ENCODE results near the gene CACNA1E.
"Not testable (repeated sequence)": the region's sequence is repeated elsewhere in the genome, so short reads cannot be mapped to it uniquely, and the experiment has no call there.

The CACNA1E gene

GRCh38 chr1:181846681-181847080 is 363.4 kb downstream of the CACNA1E start:
- H3K4me3 ChIP-seq = no peak overlapping the region
- H3K4me2 ChIP-seq = no peak overlapping the region
- no peaks in the 10 kb centered on the region for H3K4me1 ChIP-seq
- H3K27ac ChIP-seq = no peak overlapping the region
- H3K36me3 ChIP-seq = no peaks in the 10 kb centered on the region
- no peak for TF ChIP-seq Cebpa-rat (IDR thresholded peaks at IDR 0.05)
- no peaks in the 10 kb centered on the region for H4K20me1 ChIP-seq
- no peaks in the 10 kb centered on the region for H3K9me3 ChIP-seq
- H3K9ac ChIP-seq = no peak overlapping the region
- no peaks in the 10 kb centered on the region for H3K27me3 ChIP-seq

- no peak overlapping the region for H3K27ac ChIP-seq
- H3K9ac ChIP-seq = no peak overlapping the region
- no peak overlapping the region for H3K4me3 ChIP-seq
- H3K27me3 ChIP-seq = no peaks in the 10 kb centered on the region
- no peak overlapping the region for H3K4me2 ChIP-seq
- no peaks in the 10 kb centered on the region for H3K4me1 ChIP-seq
- no peaks in the 10 kb centered on the region for H3K36me3 ChIP-seq
- peaks cover 8% of the 10 kb centered on the region; the same call in 1 of the 2 replicates for H3K9me3 ChIP-seq
- H4K20me1 ChIP-seq = no peaks in the 10 kb centered on the region
- no peak for TF ChIP-seq Cebpa-rat (IDR thresholded peaks at IDR 0.05)
These were observed 365.8 kb downstream of the CACNA1E start for GRCh38 chr1:181849071-181849470.

- not testable (repeated sequence) for H3K4me3 ChIP-seq, H3K36me3 ChIP-seq, H3K4me1 ChIP-seq, H3K27ac ChIP-seq, H3K4me2 ChIP-seq, H4K20me1 ChIP-seq, H3K27me3 ChIP-seq, H3K9ac ChIP-seq
- H3K9me3 ChIP-seq = peaks cover 14% of the 10 kb centered on the region; the same call in 1 of the 2 replicates
These were observed 370.9 kb downstream of the CACNA1E start for GRCh38 chr1:181854212-181854611.

GRCh38 chr1:181855380-181855779 is 372.1 kb downstream of the CACNA1E start:
- Histone ChIP-seq H3K4me3 (no peak overlapping the region), H3K36me3 (no peaks in the 10 kb centered on the region), H3K4me2 (no peak overlapping the region), H3K4me1 (no peaks in the 10 kb centered on the region), H3K27me3 (no peaks in the 10 kb centered on the region), H4K20me1 (no peaks in the 10 kb centered on the region), H3K27ac (no peak overlapping the region), H3K9me3 (peaks cover 14% of the 10 kb centered on the region; the same call in 1 of the 2 replicates), H3K9ac (no peak overlapping the region)
- no peak for TF ChIP-seq Cebpa-rat (IDR thresholded peaks at IDR 0.05)
